ENCODE data around the gene DNM1.
A peak's percentile ranks its signal among the peaks of the same experiment; 100 is the strongest.

The DNM1 gene

DNA sequence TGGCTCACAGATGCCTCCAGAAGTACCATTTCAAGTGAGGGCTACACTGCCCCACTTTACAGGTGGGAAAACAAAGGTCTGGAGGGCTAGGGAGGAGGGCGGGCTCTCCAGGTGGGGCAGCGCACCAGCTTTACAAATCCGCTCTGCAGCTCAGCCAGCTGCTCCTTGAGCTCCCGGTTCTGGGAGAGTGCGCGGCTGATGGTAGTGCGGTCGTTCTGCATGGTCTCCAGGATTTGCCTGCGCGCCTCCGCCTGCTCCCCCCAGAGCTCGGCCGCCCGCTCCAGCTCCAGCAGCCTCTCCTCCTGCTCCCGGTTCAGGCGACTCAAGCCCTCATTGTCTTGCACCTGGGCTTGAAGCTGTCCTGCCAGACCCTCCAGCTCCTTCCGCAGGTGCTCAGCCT, 57.2 kb downstream of the DNM1 start:
- no peak overlapping the region for H3K4me3 ChIP-seq (ENCODE audit: low read length)
- no peak for DNase-seq (ENCODE audit: low read depth)
- TF ChIP-seq CTCF (conservative IDR thresholded peaks at IDR 0.05; ENCODE audit: low read length): no peak

- no peak for TF ChIP-seq CTCF (conservative IDR thresholded peaks at IDR 0.05; ENCODE audit: low read length)
- no peak for DNase-seq (ENCODE audit: low read depth)
- no peak overlapping the region for H3K4me3 ChIP-seq (ENCODE audit: low read length)
Observed at GRCh38 chr9:128262687-128263086, 59.5 kb downstream of the DNM1 start.

GRCh38 chr9:128265348-128265847, 62.2 kb downstream of the DNM1 start:
- TF ChIP-seq CTCF (conservative IDR thresholded peaks at IDR 0.05; ENCODE audit: low read length): no peak
- H3K4me3 ChIP-seq (ENCODE audit: low read length): no peak overlapping the region
- DNase-seq (ENCODE audit: low read depth): no peak

- no peak for TF ChIP-seq CTCF (conservative IDR thresholded peaks at IDR 0.05; ENCODE audit: low read length)
- no peak for DNase-seq (ENCODE audit: low read depth)
- H3K4me3 ChIP-seq (ENCODE audit: low read length): no peak overlapping the region
Observed at GRCh38 chr9:128266868-128267590, 63.9 kb downstream of the DNM1 start.

DNA sequence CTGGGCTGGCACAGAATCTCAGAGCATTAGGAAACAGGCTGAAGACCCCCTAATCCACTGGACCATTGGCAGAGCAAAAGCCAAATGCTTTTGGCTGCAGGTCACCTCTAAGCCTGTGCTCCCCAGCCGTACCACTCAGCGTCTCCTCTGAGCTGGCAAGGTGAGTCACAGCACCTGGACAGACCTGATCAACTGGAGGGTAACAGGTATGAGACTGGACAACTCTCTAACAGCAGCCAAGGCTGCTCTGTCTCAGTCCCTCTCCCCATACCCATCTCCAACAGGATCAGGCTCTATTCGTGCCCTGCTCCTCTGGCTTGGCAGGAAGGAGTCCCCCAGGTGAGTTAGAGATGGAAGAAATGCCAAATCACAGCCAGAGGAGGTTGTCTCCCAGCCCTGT, 67.9 kb downstream of the DNM1 start:
- DNase-seq (ENCODE audit: low read depth): no peak
- no peak overlapping the region for H3K4me3 ChIP-seq (ENCODE audit: low read length)
- TF ChIP-seq CTCF (conservative IDR thresholded peaks at IDR 0.05; ENCODE audit: low read length): no peak

DNA sequence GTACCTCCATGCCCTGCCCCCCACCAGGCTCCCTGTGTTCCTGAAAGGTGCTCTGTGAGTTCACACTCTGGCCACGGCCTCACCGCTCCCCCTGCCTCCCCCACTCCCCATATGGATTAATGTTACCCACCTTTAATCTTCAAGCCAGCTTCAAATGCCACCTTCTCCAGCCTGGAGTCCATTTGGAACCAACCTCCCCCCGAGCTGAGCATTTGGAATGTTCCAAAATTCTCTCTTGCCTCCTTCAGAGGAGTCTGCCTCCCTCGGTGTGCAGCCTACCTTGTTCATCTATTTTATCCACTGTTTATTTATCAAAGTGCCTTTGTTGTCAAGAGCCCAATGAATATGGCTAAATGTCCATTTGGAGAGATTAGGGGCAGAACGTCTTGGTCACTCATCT, 68.3 kb downstream of the DNM1 start:
- no peak for DNase-seq (ENCODE audit: low read depth)
- H3K4me3 ChIP-seq (ENCODE audit: low read length): no peak overlapping the region
- TF ChIP-seq CTCF (conservative IDR thresholded peaks at IDR 0.05; ENCODE audit: low read length): no peak

DNA sequence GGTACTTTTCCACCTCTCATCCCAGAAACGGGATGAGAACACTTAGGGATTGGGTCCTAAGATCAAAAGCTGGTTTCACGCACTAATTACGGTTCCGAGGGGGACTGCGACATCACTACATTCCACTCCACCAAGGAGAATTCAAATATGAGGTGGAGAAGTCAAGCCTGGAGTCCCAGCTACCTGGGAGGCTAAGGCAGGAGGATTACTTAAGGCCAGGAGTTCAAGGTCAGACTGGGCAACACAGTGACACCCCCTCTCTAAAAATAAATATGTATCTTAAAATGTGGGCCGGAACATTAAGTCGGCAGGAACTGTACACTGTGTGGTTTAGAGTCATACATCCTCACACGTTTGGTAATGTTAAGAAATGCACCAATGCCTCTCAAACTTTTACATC, 71.1 kb downstream of the DNM1 start:
- peak overlapping the region; percentile 95 for H3K4me3 ChIP-seq (ENCODE audit: low read length)
- DNase-seq (ENCODE audit: low read depth): no peak
- no peak for TF ChIP-seq CTCF (conservative IDR thresholded peaks at IDR 0.05; ENCODE audit: low read length)

All from AG10803 (cell line).